AG09319 (cell line): Measurements from ENCODE around the gene TUBB.

Experiments used
- DNase-seq: peaks from one replicate; pipeline ENCODE4 v3.0.0-alpha.2; 2010; ENCODE audit warnings: low read depth; ENCODE audit errors: extremely low read depth
- TF ChIP-seq, protein P1 (sequence below): IDR thresholded peaks from 2 replicates; pipeline ENCODE4 v1.5.1; 2011; ENCODE audit warnings: low read depth, mild to moderate bottlenecking, inconsistent platforms, low read length, moderate library complexity

Gene TUBB

DNA sequence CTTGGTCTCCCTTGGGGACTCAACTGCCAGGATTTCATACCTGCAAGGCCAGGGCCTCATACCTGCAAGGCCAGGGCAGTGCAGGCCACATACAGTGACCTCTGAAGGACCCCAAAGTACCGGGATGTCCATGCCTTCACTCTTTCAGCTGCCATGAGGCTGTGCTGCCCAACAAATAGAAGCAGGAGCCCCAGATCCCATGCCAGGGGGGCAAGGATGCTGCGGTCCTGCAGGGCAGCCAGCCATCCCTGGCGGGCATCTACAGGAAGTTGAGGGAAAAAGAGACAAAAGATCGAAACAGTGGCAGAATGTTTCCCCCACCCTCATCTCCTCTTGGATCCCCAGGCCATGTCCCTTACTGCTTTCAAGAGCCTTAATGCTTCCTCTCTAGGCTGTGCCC, 30.2 kb upstream of the TUBB start:
- TF ChIP-seq, protein P1, sequence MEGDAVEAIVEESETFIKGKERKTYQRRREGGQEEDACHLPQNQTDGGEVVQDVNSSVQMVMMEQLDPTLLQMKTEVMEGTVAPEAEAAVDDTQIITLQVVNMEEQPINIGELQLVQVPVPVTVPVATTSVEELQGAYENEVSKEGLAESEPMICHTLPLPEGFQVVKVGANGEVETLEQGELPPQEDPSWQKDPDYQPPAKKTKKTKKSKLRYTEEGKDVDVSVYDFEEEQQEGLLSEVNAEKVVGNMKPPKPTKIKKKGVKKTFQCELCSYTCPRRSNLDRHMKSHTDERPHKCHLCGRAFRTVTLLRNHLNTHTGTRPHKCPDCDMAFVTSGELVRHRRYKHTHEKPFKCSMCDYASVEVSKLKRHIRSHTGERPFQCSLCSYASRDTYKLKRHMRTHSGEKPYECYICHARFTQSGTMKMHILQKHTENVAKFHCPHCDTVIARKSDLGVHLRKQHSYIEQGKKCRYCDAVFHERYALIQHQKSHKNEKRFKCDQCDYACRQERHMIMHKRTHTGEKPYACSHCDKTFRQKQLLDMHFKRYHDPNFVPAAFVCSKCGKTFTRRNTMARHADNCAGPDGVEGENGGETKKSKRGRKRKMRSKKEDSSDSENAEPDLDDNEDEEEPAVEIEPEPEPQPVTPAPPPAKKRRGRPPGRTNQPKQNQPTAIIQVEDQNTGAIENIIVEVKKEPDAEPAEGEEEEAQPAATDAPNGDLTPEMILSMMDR: no peak
- DNase-seq: no peak

DNA sequence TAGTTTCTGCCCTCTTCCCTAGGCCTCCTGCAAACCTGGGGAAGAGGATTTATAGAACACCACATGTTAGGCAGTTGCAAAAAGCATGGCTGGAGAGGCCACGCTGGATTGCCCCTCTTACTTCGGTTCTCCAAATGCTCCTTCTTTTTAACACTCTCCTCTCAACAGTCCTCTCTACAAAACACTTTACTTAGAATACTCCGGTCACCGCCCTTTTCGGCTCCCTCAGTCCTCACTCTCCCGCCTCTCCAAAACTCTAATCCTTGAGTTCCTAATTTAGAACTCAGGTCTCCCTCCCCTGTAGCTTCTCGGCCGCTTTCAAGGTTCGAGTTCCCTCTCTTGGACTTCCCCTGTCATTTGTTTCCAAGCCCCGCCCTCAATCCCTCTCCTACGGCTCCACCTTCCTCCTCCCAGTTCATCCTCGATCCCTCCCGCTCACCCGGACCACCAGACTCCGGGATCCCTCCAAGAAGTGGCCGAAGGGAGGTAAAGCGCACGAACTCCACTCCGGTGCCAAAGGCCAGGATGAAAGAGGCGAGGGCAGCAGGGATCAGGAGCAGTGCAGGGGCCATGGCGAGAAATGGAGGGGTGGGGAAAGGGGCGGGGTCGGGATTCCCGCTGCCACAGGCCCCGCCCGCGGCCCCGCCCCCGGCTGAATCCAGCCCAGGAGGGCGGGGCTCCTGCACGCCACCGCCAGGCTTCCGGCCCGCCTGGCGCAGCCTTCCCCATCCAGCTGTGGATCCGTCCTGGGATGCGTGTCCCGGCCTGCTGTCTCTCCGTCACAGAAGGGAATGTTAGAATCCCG, 29.5 kb upstream of the TUBB start, which contains the start of gene NRM:
TSS of gene NRM (minus strand) at position 582 of the 805 bp plus-strand sequence. CDS start at position 572, 10 bp downstream.
- DNase-seq: no peak

DNA sequence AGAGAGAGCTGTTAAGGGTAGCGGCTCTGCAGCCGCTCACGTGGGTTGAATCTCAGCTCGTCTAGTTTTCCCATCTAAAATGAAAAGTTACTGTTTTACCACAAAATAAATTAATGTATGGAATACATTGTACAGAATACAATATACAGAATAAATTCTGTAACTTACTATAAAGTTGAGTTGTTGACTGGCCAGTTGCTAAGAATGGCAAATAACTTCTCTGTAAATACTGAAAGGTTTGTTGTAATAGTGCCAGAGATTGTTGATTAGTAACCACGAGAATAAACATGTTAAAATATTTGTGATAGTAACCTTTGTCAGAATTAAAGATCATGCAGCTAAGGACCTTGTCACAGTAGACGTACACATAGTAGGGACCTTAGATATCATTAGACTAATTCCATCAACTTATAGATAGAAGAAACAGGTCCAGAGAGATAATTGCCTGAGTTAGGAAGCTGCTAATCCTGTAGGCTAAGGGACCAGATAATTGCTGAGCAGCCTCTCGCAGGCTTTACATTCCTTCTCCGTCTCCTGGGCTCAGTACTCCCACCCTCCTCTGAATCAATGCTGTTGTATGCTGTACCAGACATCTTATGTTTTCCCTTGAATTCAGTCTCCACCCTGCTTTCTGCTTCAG, 28.8 kb upstream of the TUBB start:
- TF ChIP-seq, protein P1: no peak
- DNase-seq: no peak

More for the DNA sequence above, 29.5 kb upstream of the TUBB start, which contains the start of gene NRM:
- TF ChIP-seq, protein P1: no peak

DNA sequence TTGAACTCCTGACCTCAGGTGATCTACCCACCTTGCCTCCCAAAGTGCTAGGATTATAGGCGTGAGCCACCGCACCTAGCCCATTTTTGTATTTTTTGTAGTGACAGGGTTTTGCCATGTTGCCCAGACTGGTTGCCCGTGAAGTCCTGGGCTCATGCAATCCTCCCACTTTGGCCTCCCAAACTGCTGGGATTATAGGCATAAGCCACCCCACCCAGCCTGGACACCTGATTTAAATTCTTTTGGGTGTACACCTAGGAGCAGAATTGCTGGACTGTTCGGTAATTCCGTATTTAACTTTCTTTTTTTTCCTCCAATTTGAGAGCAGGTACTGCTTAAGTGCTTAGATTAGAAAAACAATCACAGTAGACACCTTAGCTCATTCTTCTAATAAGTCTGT, 23.7 kb upstream of the TUBB start:
- TF ChIP-seq, protein P1: no peak
- DNase-seq: no peak

DNA sequence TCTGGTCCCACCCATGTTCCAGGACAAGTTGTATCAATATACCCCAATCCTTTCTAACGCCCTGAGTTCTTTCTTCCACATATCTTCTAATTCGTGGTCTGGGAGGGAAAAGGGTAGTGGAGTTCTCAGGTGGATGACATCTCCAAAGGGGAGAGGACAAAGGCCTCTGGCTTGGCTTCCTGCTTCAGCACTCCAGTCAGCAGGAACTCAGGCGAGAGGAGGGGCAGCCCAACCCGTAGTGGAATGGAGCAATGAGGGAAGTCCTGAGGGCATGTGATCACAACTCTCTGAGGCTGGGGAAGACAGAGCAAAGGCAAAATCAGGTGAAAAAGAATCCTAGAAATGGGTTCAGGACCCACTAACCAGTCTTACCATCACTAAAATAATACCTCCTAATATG, 19.8 kb upstream of the TUBB start:
- no peak for DNase-seq
- TF ChIP-seq, protein P1: no peak

DNA sequence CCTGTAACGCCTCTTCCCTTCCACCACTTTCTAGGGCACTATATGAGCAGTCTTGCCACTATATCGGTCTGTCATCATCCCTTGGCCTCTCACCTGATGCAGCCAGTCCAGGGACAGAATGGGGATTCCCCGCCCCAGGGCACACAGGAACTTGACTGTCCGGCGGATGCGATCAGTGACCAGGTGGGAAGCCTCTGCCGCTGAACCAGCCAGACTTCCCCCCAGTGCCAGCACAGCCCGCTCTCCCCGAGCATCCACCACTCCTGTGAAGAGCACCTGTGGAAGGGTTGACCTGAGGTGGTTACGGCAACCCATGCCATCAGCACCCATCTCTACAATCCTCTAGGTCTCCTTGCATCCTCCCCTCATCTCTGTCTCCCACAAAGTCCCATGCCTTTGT, 17.1 kb upstream of the TUBB start:
- TF ChIP-seq, protein P1: no peak
- DNase-seq: no peak

DNA sequence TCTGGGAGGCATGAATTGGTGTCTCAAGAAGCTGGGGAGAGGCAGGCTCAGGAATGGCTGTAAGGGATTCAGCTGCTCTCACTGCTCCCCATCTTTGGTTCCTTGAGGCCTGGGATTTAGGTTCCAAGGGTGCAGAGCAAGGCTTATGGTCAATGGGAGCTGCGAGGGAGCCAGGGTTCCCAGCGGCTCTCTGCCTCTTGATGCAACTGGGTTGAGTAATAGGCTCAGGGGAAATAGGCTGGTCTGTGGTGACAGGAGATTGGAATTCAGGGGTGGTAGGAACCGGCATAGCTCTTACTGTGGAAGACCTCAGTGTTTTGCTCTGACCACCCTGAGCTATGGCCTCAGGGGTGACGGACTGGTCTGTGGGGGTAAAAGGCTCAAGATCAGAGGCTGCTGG, 16.3 kb upstream of the TUBB start:
- DNase-seq: no peak
- TF ChIP-seq, protein P1: no peak
